ENCODE data around the gene IQCC.
"Not testable (repeated sequence)": the region's sequence is repeated elsewhere in the genome, so short reads cannot be mapped to it uniquely, and the experiment has no call there.

IQCC gene

GRCh38 chr1:32205401-32206370, at the start of gene IQCC:
Gene IQCC (plus strand): TSS chr1:32205671. CDS start chr1:32205682, 11 bp downstream.
- peak; percentile 89 for DNase-seq
- peaks cover 4% of the 10 kb centered on the region for H3K36me3 Mint-ChIP-seq (ENCODE audit: low read depth)
- peak within 1 kb of the TSS; percentile 92 for H3K4me3 Mint-ChIP-seq
- peaks cover 4% of the 10 kb centered on the region for H3K27me3 Mint-ChIP-seq (ENCODE audit: low read depth, poor library complexity)
- peaks cover 51% of the 10 kb centered on the region for H3K4me1 Mint-ChIP-seq
- H3K9me3 Mint-ChIP-seq = no peaks in the 10 kb centered on the region
- no peak for TF ChIP-seq CTCF (IDR thresholded peaks at IDR 0.05)
- peak within 1 kb of the TSS; percentile 94 for H3K27ac Mint-ChIP-seq

GRCh38 chr1:32159189-32159588, 46.3 kb upstream of the IQCC start:
- no peak overlapping the region for H3K4me3 Mint-ChIP-seq
- no peaks in the 10 kb centered on the region for H3K4me1 Mint-ChIP-seq
- peaks cover 74% of the 10 kb centered on the region for H3K36me3 Mint-ChIP-seq (ENCODE audit: low read depth)
- no peaks in the 10 kb centered on the region for H3K9me3 Mint-ChIP-seq
- TF ChIP-seq CTCF (IDR thresholded peaks at IDR 0.05) = no peak
- H3K27me3 Mint-ChIP-seq (ENCODE audit: low read depth, poor library complexity) = no peaks in the 10 kb centered on the region
- no peak overlapping the region for H3K27ac Mint-ChIP-seq
- no peak for DNase-seq

GRCh38 chr1:32163405-32163804, 42.1 kb upstream of the IQCC start:
- TF ChIP-seq CTCF (IDR thresholded peaks at IDR 0.05) = no peak
- no peak overlapping the region for H3K4me3 Mint-ChIP-seq
- H3K27me3 Mint-ChIP-seq (ENCODE audit: low read depth, poor library complexity) = peaks cover 2% of the 10 kb centered on the region
- no peaks in the 10 kb centered on the region for H3K9me3 Mint-ChIP-seq
- no peak overlapping the region for H3K27ac Mint-ChIP-seq
- DNase-seq = no peak
- peaks cover 70% of the 10 kb centered on the region for H3K36me3 Mint-ChIP-seq (ENCODE audit: low read depth)
- no peaks in the 10 kb centered on the region for H3K4me1 Mint-ChIP-seq

GRCh38 chr1:32165633-32166032, 39.8 kb upstream of the IQCC start:
- peaks cover 72% of the 10 kb centered on the region for H3K36me3 Mint-ChIP-seq (ENCODE audit: low read depth)
- not testable (repeated sequence) for H3K4me1 Mint-ChIP-seq; H3K27ac Mint-ChIP-seq; H3K27me3 Mint-ChIP-seq (ENCODE audit: low read depth, poor library complexity); H3K9me3 Mint-ChIP-seq; DNase-seq; H3K4me3 Mint-ChIP-seq

- no peak overlapping the region for H3K4me3 Mint-ChIP-seq
- no peak for TF ChIP-seq CTCF (IDR thresholded peaks at IDR 0.05)
- DNase-seq = no peak
- peaks cover 76% of the 10 kb centered on the region for H3K36me3 Mint-ChIP-seq (ENCODE audit: low read depth)
- H3K27ac Mint-ChIP-seq = peak overlapping the region; percentile 39
- no peaks in the 10 kb centered on the region for H3K9me3 Mint-ChIP-seq
- no peaks in the 10 kb centered on the region for H3K4me1 Mint-ChIP-seq
- no peaks in the 10 kb centered on the region for H3K27me3 Mint-ChIP-seq (ENCODE audit: low read depth, poor library complexity)
Observed at GRCh38 chr1:32170991-32171390, 34.5 kb upstream of the IQCC start.

GRCh38 chr1:32172621-32173245, 32.7 kb upstream of the IQCC start:
- Mint-ChIP-seq H3K27me3 (ENCODE audit: low read depth, poor library complexity) (no peaks in the 10 kb centered on the region), H3K4me1 (no peaks in the 10 kb centered on the region), H3K27ac (peak overlapping the region; percentile 19), H3K4me3 (no peak overlapping the region), H3K9me3 (no peaks in the 10 kb centered on the region), H3K36me3 (ENCODE audit: low read depth) (peaks cover 75% of the 10 kb centered on the region)
- DNase-seq = no peak
- TF ChIP-seq CTCF (IDR thresholded peaks at IDR 0.05) = no peak

Measured in nephron progenitor cell (in vitro differentiated cells).